HEK293 (cell line): ENCODE data around the gene EXTL1.
A peak's percentile ranks its signal among the peaks of the same experiment; 100 is the strongest.

ENCODE experiments used
- CTCF ChIA-PET: fragments of 350-600 bp; formaldehyde crosslinking; extraction: SDS; loops from one replicate; lab custom pipeline; 2021; ENCODE audit warnings: antibody characterized with exemption; lab: Yijun Ruan, JAX
- POLR2A ChIA-PET: fragments of 300-600 bp; formaldehyde crosslinking; extraction: SDS; loops from one replicate; lab custom pipeline; 2020; ENCODE audit warnings: antibody characterized with exemption, inconsistent platforms; lab: Yijun Ruan, JAX
- H3K27ac ChIP-seq: fragments of 200-500 bp; sonication (Bioruptor generic); 2 replicates; pipeline ENCODE4 v1.5.1; 2014; ENCODE audit warnings: low read depth, low read length, control low read depth, inconsistent platforms; ENCODE audit errors: extremely low read depth
- H3K36me3 ChIP-seq, 2 experiments: fragments of 200-500 bp in 1 of 2; sonication (Bioruptor generic) in 1 of 2; 1 replicate in 1 of 2; 2 replicates in 1 of 2; pipeline ENCODE4 v1.5.1; 2014 to 2017; ENCODE audit warnings: inconsistent platforms in 2 of 2, low read length in 2 of 2; ENCODE audit not compliant: control insufficient read depth in 2 of 2, insufficient read depth in 1 of 2
- H3K4me1 ChIP-seq: fragments of 200-500 bp; sonication (Bioruptor generic); 2 replicates; pipeline ENCODE4 v1.5.1; 2014; ENCODE audit warnings: mild to moderate bottlenecking, low read length, inconsistent platforms; ENCODE audit not compliant: control insufficient read depth, insufficient read depth
- H3K4me3 ChIP-seq: 2 replicates; pipeline ENCODE4 v1.5.1; 2011; ENCODE audit warnings: low read depth, mild to moderate bottlenecking, control low read depth, low read length, moderate library complexity
- H3K9me3 ChIP-seq: fragments of 200-500 bp; sonication (Bioruptor generic); 2 replicates; pipeline ENCODE4 v1.5.1; 2014; ENCODE audit warnings: low read depth, low read length, inconsistent platforms; ENCODE audit not compliant: control insufficient read depth, insufficient read depth
- EGR2 ChIP-seq: fragments of 450-650 bp; formaldehyde crosslinking; IDR thresholded peaks from 2 replicates; pipeline ENCODE4 v1.5.1; 2016; ENCODE audit warnings: low read depth, missing biosample characterization, missing genetic modification characterization
- GFI1B ChIP-seq: fragments of 450-650 bp; formaldehyde crosslinking; IDR thresholded peaks from 2 replicates; pipeline ENCODE4 v1.5.1; 2016; ENCODE audit warnings: missing biosample characterization, missing genetic modification characterization
- GLIS1 ChIP-seq: fragments of 450-650 bp; formaldehyde crosslinking; IDR thresholded peaks from 2 replicates; pipeline ENCODE4 v1.5.1; 2016; ENCODE audit warnings: missing biosample characterization, missing genetic modification characterization
- KLF1 ChIP-seq: fragments of 450-650 bp; formaldehyde crosslinking; IDR thresholded peaks from 2 replicates; pipeline ENCODE4 v1.5.1; 2016; ENCODE audit warnings: missing biosample characterization, missing genetic modification characterization
- REPIN1 ChIP-seq: fragments of 450-650 bp; formaldehyde crosslinking; IDR thresholded peaks from 2 replicates; pipeline ENCODE4 v1.5.1; 2017; ENCODE audit warnings: missing biosample characterization, missing genetic modification characterization, low read depth
- ZFHX2 ChIP-seq: fragments of 450-650 bp; formaldehyde crosslinking; conservative IDR thresholded peaks from 2 replicates; pipeline ENCODE4 v1.5.1; 2016; ENCODE audit warnings: missing biosample characterization, missing genetic modification characterization
- ZFP3 ChIP-seq: fragments of 450-650 bp; formaldehyde crosslinking; IDR thresholded peaks from 2 replicates; pipeline ENCODE4 v1.5.1; 2016; ENCODE audit warnings: low read depth, missing biosample characterization, missing genetic modification characterization
- ZFP41 ChIP-seq: fragments of 450-650 bp; formaldehyde crosslinking; IDR thresholded peaks from 2 replicates; pipeline ENCODE4 v1.5.1; 2016; ENCODE audit warnings: missing biosample characterization, missing genetic modification characterization, borderline replicate concordance
- ZNF133 ChIP-seq: fragments of 450-650 bp; formaldehyde crosslinking; IDR thresholded peaks from 2 replicates; pipeline ENCODE4 v1.5.1; 2016; ENCODE audit warnings: missing biosample characterization, missing genetic modification characterization
- ZNF174 ChIP-seq: fragments of 450-650 bp; formaldehyde crosslinking; IDR thresholded peaks from 2 replicates; pipeline ENCODE4 v1.5.0; 2017; ENCODE audit warnings: missing biosample characterization, mild to moderate bottlenecking, missing genetic modification characterization
- ZNF239 ChIP-seq: fragments of 450-650 bp; formaldehyde crosslinking; IDR thresholded peaks from 2 replicates; pipeline ENCODE4 v1.5.1; 2016; ENCODE audit warnings: missing biosample characterization, missing genetic modification characterization
- ZNF302 ChIP-seq: fragments of 450-650 bp; formaldehyde crosslinking; IDR thresholded peaks from 2 replicates; pipeline ENCODE4 v1.5.1; 2016; ENCODE audit warnings: missing biosample characterization, missing genetic modification characterization, low read depth
- ZNF335 ChIP-seq: fragments of 450-650 bp; formaldehyde crosslinking; conservative IDR thresholded peaks from 2 replicates; pipeline ENCODE4 v1.5.1; 2016; ENCODE audit warnings: missing biosample characterization, missing genetic modification characterization
- ZNF341 ChIP-seq: fragments of 450-650 bp; formaldehyde crosslinking; IDR thresholded peaks from 2 replicates; pipeline ENCODE4; 2016; ENCODE audit warnings: low read depth, missing biosample characterization, missing genetic modification characterization
- ZNF391 ChIP-seq: fragments of 450-650 bp; formaldehyde crosslinking; IDR thresholded peaks from 2 replicates; pipeline ENCODE4 v1.5.1; 2016; ENCODE audit warnings: low read depth, missing biosample characterization, missing genetic modification characterization, borderline replicate concordance
- ZNF670 ChIP-seq: fragments of 450-650 bp; formaldehyde crosslinking; IDR thresholded peaks from 2 replicates; pipeline ENCODE4 v1.5.1; 2016; ENCODE audit warnings: missing biosample characterization, missing genetic modification characterization, low read depth
- ZNF791 ChIP-seq: fragments of 450-650 bp; formaldehyde crosslinking; IDR thresholded peaks from 2 replicates; pipeline ENCODE4 v1.5.1; 2016; ENCODE audit warnings: missing biosample characterization, missing genetic modification characterization
- TF ChIP-seq, protein P1 (sequence below): fragments of 450-650 bp; formaldehyde crosslinking; IDR thresholded peaks from 2 replicates; pipeline ENCODE4 v1.5.1; 2016; ENCODE audit warnings: missing biosample characterization, missing genetic modification characterization, low read depth

The EXTL1 gene

DNA sequence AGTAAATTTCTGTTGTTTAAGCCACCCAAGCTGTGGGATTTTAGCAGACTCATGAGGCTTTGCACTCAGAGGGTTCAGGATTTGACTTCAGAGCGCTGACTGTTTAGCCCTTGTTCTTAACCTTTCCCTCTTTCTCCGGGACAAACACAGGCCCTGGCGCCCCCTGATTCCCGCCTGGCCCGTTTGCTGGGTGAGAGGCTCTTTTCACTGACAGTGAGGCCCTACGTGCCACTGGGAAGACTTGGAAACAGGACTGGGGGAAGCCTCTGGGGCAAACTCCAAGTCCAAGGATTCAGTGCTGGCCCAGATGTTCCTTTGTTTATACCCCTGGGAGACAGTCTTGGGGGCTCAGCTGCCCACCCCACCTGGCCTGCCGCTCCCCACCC is 57.6 kb downstream of the EXTL1 start (continued):
- TF ChIP-seq ZNF239 (tag by site-specific recombination) (no peak), ZNF174 (tag by site-specific recombination) (no peak), GFI1B (tag by site-specific recombination) (no peak), ZFP41 (tag by site-specific recombination) (no peak), ZNF791 (tag by site-specific recombination) (no peak), ZNF302 (tag by site-specific recombination) (no peak), ZNF335 (no peak)
- TF ChIP-seq, all 188 proteins: peak for 0

DNA sequence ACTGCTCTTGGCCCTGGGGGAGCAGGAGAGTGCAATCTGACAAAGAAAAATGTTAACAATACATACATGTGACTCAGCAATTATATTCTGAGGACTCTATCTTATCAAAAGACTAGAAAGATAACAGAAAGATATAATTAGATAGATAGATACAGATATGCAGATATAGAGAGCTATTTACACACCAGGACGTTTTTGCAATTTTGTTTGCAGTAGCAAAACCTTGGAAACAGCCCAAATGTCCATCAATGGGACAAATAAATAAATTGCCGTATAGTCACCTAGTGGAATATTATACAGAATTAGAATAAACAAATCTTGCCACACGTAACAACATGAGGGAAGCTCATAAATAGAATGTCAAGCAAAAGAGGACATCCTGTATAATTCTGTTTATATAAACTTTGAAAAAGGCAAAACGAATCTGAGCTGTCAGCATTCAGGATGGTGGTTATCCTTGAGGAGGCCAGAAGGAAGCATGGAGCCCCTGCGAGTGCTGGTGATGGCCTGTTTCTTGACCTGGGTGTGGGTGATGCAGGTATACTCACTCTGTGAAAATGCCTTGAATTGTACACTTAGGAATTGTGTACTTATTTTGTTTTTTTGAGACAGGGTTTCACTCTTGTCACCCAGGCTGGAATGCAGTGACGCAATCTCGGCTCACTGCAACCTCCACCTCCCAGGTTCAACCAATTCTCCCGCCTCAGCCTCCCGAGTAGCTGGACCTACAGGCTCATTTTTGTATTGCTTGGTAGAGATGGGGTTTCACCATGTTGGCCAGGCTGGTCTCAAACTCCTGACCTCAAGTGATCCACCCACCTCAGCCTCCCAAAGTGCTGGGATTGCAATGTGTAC is 58.6 kb downstream of the EXTL1 start:
- ChIA-PET POLR2A (no interaction called here), CTCF (interaction anchor here (1.0 to 1.4 kb wide), 2 partner anchors 10 to 65 kb away, joined by 3 to 5 read pairs; no protein-coding TSS in a partner anchor)
- Histone ChIP-seq H3K4me1 (no peaks in the 10 kb centered on the region), H3K27ac (no peak overlapping the region), H3K9me3 (no peaks in the 10 kb centered on the region), H3K4me3 (no peak overlapping the region), H3K36me3 (no peaks in the 10 kb centered on the region)
- TF ChIP-seq REPIN1 (tag by site-specific recombination) (no peak), ZFP3 (tag by site-specific recombination) (no peak), GLIS1 (tag by site-specific recombination) (peak; percentile 35; the same call in 1 of the 2 replicates)

DNA sequence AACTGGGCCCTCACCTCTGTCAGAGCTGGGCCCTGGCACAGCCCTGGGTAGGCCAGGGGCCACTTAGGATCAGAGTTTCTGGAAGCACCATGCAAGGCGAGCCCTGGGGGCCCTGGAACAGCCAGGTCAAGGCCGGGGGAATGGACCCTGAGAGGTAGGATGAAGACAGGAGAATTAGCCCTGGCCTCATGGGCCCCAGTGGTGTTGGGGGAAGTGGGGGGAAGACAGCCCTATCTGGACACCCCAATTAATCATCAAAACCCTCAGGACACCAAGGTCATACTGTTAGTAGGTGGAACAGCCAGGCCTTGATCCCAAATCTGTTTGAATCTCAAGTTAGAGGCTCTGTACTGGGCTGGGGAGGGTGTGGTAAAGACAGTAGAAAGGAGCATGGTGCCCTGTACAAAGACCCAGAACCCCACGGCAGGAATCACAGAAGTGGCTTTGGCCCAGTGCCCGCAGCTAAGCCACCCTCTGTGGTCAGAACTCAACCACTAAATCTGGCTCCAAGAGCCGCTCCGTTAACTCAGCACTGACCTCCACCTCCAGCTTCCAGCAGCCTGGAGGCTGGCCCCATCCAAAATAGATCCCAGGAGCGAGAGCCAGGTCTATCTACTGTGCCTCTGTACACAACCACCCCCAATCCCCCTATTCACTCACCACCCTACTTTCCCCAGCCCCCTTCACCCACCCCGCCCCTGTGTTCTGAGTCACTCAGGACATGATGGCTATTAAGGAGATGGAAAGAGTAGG is 59.9 kb downstream of the EXTL1 start:
- Histone ChIP-seq H3K4me1 (no peaks in the 10 kb centered on the region), H3K36me3 (no peaks in the 10 kb centered on the region), H3K4me3 (no peak overlapping the region), H3K27ac (no peak overlapping the region), H3K9me3 (no peaks in the 10 kb centered on the region)
- TF ChIP-seq ZNF133 (no peak), ZFHX2 (tag by site-specific recombination) (peak; percentile 33; the same call in 1 of the 2 replicates), KLF1 (no peak), ZFP41 (tag by site-specific recombination) (no peak), ZNF341 (tag by site-specific recombination) (peak; percentile 68), EGR2 (peak; percentile 42; the same call in 1 of the 2 replicates), ZNF391 (tag by site-specific recombination) (no peak), ZNF670 (tag by site-specific recombination) (no peak)
- TF ChIP-seq, protein P1, sequence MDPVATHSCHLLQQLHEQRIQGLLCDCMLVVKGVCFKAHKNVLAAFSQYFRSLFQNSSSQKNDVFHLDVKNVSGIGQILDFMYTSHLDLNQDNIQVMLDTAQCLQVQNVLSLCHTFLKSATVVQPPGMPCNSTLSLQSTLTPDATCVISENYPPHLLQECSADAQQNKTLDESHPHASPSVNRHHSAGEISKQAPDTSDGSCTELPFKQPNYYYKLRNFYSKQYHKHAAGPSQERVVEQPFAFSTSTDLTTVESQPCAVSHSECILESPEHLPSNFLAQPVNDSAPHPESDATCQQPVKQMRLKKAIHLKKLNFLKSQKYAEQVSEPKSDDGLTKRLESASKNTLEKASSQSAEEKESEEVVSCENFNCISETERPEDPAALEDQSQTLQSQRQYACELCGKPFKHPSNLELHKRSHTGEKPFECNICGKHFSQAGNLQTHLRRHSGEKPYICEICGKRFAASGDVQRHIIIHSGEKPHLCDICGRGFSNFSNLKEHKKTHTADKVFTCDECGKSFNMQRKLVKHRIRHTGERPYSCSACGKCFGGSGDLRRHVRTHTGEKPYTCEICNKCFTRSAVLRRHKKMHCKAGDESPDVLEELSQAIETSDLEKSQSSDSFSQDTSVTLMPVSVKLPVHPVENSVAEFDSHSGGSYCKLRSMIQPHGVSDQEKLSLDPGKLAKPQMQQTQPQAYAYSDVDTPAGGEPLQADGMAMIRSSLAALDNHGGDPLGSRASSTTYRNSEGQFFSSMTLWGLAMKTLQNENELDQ (tag by site-specific recombination) = no peak
- CTCF ChIA-PET = no interaction called here
- POLR2A ChIA-PET = no interaction called here
